22Rv1 (cell line): ENCODE data around the gene ARHGAP26.

Experiments used
- CTCF ChIP-seq: fragments of 450-650 bp; IDR thresholded peaks from 2 replicates; pipeline ENCODE4 v1.5.1; 2017; ENCODE audit warnings: mild to moderate bottlenecking
- ZFX ChIP-seq: fragments of 450-650 bp; IDR thresholded peaks from 2 replicates; pipeline ENCODE4 v1.6.1; 2017; ENCODE audit warnings: antibody characterized with exemption, borderline replicate concordance

- TF ChIP-seq CTCF (no peak), ZFX (no peak)
Observed at GRCh38 chr5:143205386-143205785, 435.2 kb downstream of the ARHGAP26 start.
